MG63 (cell line): ENCODE data around the gene FNDC3B. TPM values are rescaled to one million over a fixed set of nuclear protein-coding genes. Genes with fewer than 3 reads are reported as not detected.

Experiments used
- total RNA-seq: library from RNA; depleted of rRNA; stranded (reverse); fragments of >200 nt; shearing (Covaris generic); gene quantifications from 2 replicates; pipeline ENCODE4 v1.2.3, GENCODE V29; 2014; ENCODE audit warnings: low replicate concordance; rRNA removed

FNDC3B gene
- total RNA-seq, 1 experiment from 2014 or later = 53.7 TPM

Other genes starting within 250 kb of the FNDC3B start
- gene PLD1, start 229.1 kb upstream of the FNDC3B start, total RNA-seq = 2.8 and 3.2 TPM in 2 replicates
- gene TMEM212, start 196.2 kb upstream of the FNDC3B start, total RNA-seq = not detected in 2 replicates